Measurements from ENCODE around the gene HIPK4. TPM values are rescaled to one million over a fixed set of nuclear protein-coding genes. Genes with fewer than 3 reads are reported as not detected.
A peak's percentile ranks its signal among the peaks of the same experiment; 100 is the strongest.

The HIPK4 gene
- total RNA-seq, 1 donor from 2014 or later = 0.30 TPM

DNA sequence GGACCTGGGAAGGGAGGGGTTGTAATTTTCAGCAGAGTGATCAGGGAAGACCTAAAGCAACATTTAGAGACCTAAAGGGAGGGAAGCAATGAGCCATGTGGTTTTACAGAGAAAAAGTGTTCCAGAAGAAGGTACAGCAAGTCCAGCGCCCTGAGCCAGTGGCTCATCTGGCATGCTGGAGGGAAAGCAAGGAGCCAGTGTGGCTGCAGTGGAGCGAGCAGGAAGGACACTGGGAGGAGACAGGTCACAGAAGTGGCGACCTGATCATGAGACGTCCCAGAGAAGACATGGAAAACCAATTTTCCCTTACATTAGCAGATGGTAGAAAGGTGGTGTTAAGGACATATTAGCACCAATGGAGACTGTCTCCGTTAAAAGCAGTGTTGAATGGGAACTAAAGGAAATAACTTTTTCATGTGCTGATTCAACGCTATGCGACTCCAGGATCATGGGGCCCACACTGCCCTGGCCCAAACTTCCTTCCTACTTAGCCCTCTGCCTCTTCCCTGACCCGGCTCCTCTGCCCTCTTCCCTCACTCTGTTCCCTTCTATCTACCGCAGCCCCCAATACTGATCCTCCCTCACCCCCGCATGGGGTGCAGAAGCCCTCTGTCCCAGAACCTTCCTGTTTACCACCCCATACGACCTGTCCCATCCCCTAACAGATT lies 47.2 kb downstream of the HIPK4 start:
- Mint-ChIP-seq H3K9me3 (no peaks in the 10 kb centered on the region), H3K27me3 (ENCODE audit: low read depth) (no peaks in the 10 kb centered on the region), H3K27ac (ENCODE audit: unreplicated experiment) (peak overlapping the region; percentile 5), H3K4me1 (peaks cover 10% of the 10 kb centered on the region), H3K36me3 (ENCODE audit: low read depth) (peaks cover 3% of the 10 kb centered on the region), H3K4me3 (peak overlapping the region; percentile 16)
- TF ChIP-seq, protein P1, sequence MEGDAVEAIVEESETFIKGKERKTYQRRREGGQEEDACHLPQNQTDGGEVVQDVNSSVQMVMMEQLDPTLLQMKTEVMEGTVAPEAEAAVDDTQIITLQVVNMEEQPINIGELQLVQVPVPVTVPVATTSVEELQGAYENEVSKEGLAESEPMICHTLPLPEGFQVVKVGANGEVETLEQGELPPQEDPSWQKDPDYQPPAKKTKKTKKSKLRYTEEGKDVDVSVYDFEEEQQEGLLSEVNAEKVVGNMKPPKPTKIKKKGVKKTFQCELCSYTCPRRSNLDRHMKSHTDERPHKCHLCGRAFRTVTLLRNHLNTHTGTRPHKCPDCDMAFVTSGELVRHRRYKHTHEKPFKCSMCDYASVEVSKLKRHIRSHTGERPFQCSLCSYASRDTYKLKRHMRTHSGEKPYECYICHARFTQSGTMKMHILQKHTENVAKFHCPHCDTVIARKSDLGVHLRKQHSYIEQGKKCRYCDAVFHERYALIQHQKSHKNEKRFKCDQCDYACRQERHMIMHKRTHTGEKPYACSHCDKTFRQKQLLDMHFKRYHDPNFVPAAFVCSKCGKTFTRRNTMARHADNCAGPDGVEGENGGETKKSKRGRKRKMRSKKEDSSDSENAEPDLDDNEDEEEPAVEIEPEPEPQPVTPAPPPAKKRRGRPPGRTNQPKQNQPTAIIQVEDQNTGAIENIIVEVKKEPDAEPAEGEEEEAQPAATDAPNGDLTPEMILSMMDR (conservative IDR thresholded peaks at IDR 0.05) = no peak
- no peak for DNase-seq (ENCODE audit: low read depth, low spot score)

- peak overlapping the region; percentile 28 for H3K27ac Mint-ChIP-seq (ENCODE audit: unreplicated experiment)
- no peaks in the 10 kb centered on the region for H3K9me3 Mint-ChIP-seq
- H3K27me3 Mint-ChIP-seq (ENCODE audit: low read depth) = no peaks in the 10 kb centered on the region
- H3K4me1 Mint-ChIP-seq = peaks cover under 1% of the 10 kb centered on the region
- TF ChIP-seq, protein P1 (conservative IDR thresholded peaks at IDR 0.05) = no peak
- DNase-seq (ENCODE audit: low read depth, low spot score) = no peak
- no peak overlapping the region for H3K4me3 Mint-ChIP-seq
- H3K36me3 Mint-ChIP-seq (ENCODE audit: low read depth) = peaks cover 3% of the 10 kb centered on the region
Measured at GRCh38 chr19:40341601-40342482, 48.1 kb downstream of the HIPK4 start.

- H3K4me3 Mint-ChIP-seq = no peak overlapping the region
- H3K27ac Mint-ChIP-seq (ENCODE audit: unreplicated experiment) = no peak overlapping the region
- DNase-seq (ENCODE audit: low read depth, low spot score) = no peak
- no peaks in the 10 kb centered on the region for H3K9me3 Mint-ChIP-seq
- no peaks in the 10 kb centered on the region for H3K27me3 Mint-ChIP-seq (ENCODE audit: low read depth)
- H3K36me3 Mint-ChIP-seq (ENCODE audit: low read depth) = peaks cover 3% of the 10 kb centered on the region
- no peaks in the 10 kb centered on the region for H3K4me1 Mint-ChIP-seq
- TF ChIP-seq, protein P1 (conservative IDR thresholded peaks at IDR 0.05) = no peak
Measured at GRCh38 chr19:40339018-40339728, 50.8 kb downstream of the HIPK4 start.

DNA sequence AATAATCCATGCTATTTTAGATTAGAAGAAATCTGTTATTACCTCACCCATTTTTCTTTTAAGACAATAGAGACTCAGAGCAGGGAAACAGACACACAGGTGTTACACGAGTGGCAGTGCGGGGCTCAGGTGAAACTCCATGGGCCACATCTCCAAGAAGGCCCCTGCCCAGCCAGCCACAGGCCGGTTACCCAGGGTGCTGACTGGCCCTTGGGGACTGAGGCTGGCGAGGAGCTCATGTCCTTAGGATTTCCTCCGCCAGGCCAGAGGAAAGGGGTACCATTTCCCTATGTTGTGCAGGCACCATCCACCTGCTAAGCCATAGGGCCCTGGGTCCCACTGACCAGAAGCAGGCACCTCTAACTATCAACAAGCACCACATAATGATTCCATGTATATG lies 52.4 kb downstream of the HIPK4 start:
- Mint-ChIP-seq H3K27me3 (ENCODE audit: low read depth) (no peaks in the 10 kb centered on the region), H3K4me3 (no peak overlapping the region), H3K9me3 (no peaks in the 10 kb centered on the region), H3K36me3 (ENCODE audit: low read depth) (peaks cover 3% of the 10 kb centered on the region), H3K27ac (ENCODE audit: unreplicated experiment) (no peak overlapping the region), H3K4me1 (no peaks in the 10 kb centered on the region)
- TF ChIP-seq, protein P1 (conservative IDR thresholded peaks at IDR 0.05) = no peak
- DNase-seq (ENCODE audit: low read depth, low spot score) = no peak

DNA sequence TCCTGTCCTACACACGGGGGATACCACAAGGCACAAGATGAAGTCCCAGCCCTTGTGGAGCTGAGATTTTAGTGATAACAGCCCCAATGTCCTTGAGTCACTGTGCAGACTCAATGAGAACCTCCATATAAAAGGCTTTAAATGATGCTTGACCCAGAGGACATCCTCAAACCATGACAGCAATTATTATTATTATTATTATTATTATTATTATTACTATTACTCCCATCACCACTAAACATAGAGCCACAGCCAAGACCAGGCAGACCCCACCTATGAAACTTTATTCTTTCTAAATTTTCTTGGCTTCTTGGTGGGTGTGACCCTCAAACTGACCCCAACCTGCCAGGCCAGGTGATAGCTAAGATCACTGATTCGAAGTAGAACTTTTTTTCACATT lies 52.9 kb downstream of the HIPK4 start:
- TF ChIP-seq, protein P1 (conservative IDR thresholded peaks at IDR 0.05) = no peak
- Mint-ChIP-seq H3K4me3 (no peak overlapping the region), H3K4me1 (no peaks in the 10 kb centered on the region), H3K9me3 (no peaks in the 10 kb centered on the region), H3K27ac (ENCODE audit: unreplicated experiment) (no peak overlapping the region), H3K36me3 (ENCODE audit: low read depth) (peaks cover 3% of the 10 kb centered on the region), H3K27me3 (ENCODE audit: low read depth) (no peaks in the 10 kb centered on the region)
- DNase-seq (ENCODE audit: low read depth, low spot score) = no peak

All from neural crest cell (in vitro differentiated cells).